ENCODE results near the gene FHOD3. TPM values are rescaled to one million over a fixed set of nuclear protein-coding genes. Genes with fewer than 3 reads are reported as not detected.

The FHOD3 gene
- total and polyA plus RNA-seq, 4 donors, result 0.57 to 1.3 (median 1.2) TPM; not detected in 1

- H3K9me3 ChIP-seq (ENCODE audit: control insufficient read depth in 4 of 4, low read length in 3 of 4), result no peaks in the 10 kb centered on the region
- no peaks in the 10 kb centered on the region for H3K4me1 ChIP-seq (ENCODE audit: control insufficient read depth in 4 of 4, insufficient read depth in 4 of 4, low read length in 3 of 4)
These were observed 394.9 kb downstream of the FHOD3 start for GRCh38 chr18:36692371-36692770.

DNA sequence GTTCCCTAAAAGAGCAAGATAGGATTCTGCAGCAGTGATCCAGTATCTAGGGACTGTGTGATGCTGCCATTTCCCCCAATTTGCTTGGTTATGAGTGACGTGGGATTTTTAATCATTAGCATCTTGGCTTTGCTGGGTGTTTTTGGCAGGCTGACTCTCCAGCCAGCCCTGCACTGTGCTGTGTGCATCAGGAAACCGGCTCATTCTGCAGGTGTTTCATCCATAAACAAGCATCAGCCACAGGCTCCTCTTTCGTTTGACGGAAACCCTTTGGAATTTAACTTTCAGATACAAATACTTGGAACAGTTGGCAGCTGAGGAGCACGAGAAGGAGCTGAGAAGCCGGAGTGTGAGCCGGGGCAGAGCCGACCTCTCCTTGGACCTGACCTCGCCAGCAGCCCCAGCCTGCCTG is 395.4 kb downstream of the FHOD3 start:
- WGBS, result 69% methylated on average over 9 of the region's 9 CpGs
- H3K9ac ChIP-seq (ENCODE audit: low read depth in 1 of 2, low read length in 2 of 2), result no peak overlapping the region
- H3K4me3 ChIP-seq (ENCODE audit: low read depth in 1 of 3, low read length in 3 of 3), result no peak overlapping the region
- no peak overlapping the region for H3K27ac ChIP-seq (ENCODE audit: low read depth in 1 of 2, low read length in 2 of 2)
- no peaks in the 10 kb centered on the region for H3K36me3 ChIP-seq (ENCODE audit: control insufficient read depth in 4 of 4, insufficient read depth in 3 of 4, low read depth in 1 of 4, low read length in 3 of 4)
- no peaks in the 10 kb centered on the region for H3K4me1 ChIP-seq (ENCODE audit: control insufficient read depth in 4 of 4, insufficient read depth in 4 of 4, low read length in 3 of 4)
- TF ChIP-seq HNF4G (IDR thresholded peaks at IDR 0.05), result no peak
- no peak for TF ChIP-seq FOXA1 (IDR thresholded peaks at IDR 0.05)
- no peak for DNase-seq (ENCODE audit: low spot score)
- peaks cover 0 to 5% (median 1%) of the 10 kb centered on the region in 4 donors for H3K27me3 ChIP-seq (ENCODE audit: control insufficient read depth in 4 of 4, insufficient read depth in 4 of 4, low read length in 3 of 4)
- no peaks in the 10 kb centered on the region for H3K9me3 ChIP-seq (ENCODE audit: control insufficient read depth in 4 of 4, low read length in 3 of 4)

More at GRCh38 chr18:36692371-36692770, 394.9 kb downstream of the FHOD3 start:
- H3K27ac ChIP-seq (ENCODE audit: low read depth in 1 of 2, low read length in 2 of 2), result no peak overlapping the region
- TF ChIP-seq RXRA (IDR thresholded peaks at IDR 0.05) (no peak), GABPA (IDR thresholded peaks at IDR 0.05 in 1 of 2, conservative IDR thresholded peaks at IDR 0.05 in 1 of 2) (no peak), HNF4A (conservative IDR thresholded peaks at IDR 0.05) (no peak), CTCF (IDR thresholded peaks at IDR 0.05; ENCODE audit: low read depth, low read length, missing input control) (no peak), SP1 (IDR thresholded peaks at IDR 0.05) (no peak), FOXA1 (IDR thresholded peaks at IDR 0.05) (no peak), NR2F2 (IDR thresholded peaks at IDR 0.05) (no peak), HNF4G (IDR thresholded peaks at IDR 0.05) (no peak), RAD21 (IDR thresholded peaks at IDR 0.05) (no peak), JUND (IDR thresholded peaks at IDR 0.05) (no peak), YY1 (IDR thresholded peaks at IDR 0.05) (no peak)
- TF ChIP-seq, protein P1, sequence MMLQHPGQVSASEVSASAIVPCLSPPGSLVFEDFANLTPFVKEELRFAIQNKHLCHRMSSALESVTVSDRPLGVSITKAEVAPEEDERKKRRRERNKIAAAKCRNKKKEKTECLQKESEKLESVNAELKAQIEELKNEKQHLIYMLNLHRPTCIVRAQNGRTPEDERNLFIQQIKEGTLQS (IDR thresholded peaks at IDR 0.05), result no peak
- TF ChIP-seq, protein P2, sequence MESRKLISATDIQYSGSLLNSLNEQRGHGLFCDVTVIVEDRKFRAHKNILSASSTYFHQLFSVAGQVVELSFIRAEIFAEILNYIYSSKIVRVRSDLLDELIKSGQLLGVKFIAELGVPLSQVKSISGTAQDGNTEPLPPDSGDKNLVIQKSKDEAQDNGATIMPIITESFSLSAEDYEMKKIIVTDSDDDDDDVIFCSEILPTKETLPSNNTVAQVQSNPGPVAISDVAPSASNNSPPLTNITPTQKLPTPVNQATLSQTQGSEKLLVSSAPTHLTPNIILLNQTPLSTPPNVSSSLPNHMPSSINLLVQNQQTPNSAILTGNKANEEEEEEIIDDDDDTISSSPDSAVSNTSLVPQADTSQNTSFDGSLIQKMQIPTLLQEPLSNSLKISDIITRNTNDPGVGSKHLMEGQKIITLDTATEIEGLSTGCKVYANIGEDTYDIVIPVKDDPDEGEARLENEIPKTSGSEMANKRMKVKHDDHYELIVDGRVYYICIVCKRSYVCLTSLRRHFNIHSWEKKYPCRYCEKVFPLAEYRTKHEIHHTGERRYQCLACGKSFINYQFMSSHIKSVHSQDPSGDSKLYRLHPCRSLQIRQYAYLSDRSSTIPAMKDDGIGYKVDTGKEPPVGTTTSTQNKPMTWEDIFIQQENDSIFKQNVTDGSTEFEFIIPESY (IDR thresholded peaks at IDR 0.05), result no peak
- no peak overlapping the region for H3K9ac ChIP-seq (ENCODE audit: low read depth in 1 of 2, low read length in 2 of 2)
- WGBS, result 81% methylated on average over 2 of the region's 2 CpGs
- peaks cover 0 to 5% (median 1%) of the 10 kb centered on the region in 4 donors for H3K27me3 ChIP-seq (ENCODE audit: control insufficient read depth in 4 of 4, insufficient read depth in 4 of 4, low read length in 3 of 4)
- no peaks in the 10 kb centered on the region for H3K36me3 ChIP-seq (ENCODE audit: control insufficient read depth in 4 of 4, insufficient read depth in 3 of 4, low read depth in 1 of 4, low read length in 3 of 4)
- DNase-seq (ENCODE audit: low spot score), result no peak
- no peak overlapping the region for H3K4me3 ChIP-seq (ENCODE audit: low read depth in 1 of 3, low read length in 3 of 3)

DNA sequence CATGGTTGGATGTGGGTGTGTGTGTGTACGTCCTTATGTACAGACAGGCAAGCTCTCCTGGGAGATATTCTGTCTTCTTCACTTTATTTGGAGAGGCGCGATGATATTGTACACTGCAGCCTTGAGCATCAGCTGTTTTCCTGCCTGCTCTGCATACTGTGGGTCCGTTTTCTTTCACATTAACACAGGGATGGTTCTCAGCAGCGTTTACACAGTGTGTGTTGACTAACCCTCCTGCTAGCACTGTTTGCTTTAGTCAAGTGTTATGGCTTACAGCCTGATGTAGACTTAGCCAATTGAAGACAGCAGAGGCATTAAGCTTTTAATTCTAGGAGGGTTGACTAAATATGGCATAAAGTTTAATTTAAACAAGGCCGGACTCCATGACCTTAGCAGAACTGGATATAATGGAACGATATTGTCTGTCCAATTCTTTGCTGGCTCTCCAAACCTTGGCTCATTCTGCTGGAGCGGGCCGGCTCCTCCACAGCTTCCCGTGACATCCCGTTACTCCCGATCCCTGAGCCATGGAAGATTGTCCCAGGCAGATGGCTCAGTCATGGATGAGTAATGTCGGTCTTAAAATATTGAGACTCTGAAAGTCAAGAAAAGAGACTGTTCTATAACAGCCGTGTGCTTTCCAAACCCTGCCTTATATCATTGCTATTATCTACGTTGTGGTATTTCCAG is 396.6 kb downstream of the FHOD3 start:
- H3K9ac ChIP-seq (ENCODE audit: low read depth in 1 of 2, low read length in 2 of 2), result no peak overlapping the region
- WGBS, result 40% methylated on average over 15 of the region's 15 CpGs
- H3K36me3 ChIP-seq (ENCODE audit: control insufficient read depth in 4 of 4, insufficient read depth in 3 of 4, low read depth in 1 of 4, low read length in 3 of 4), result no peaks in the 10 kb centered on the region
- H3K9me3 ChIP-seq (ENCODE audit: control insufficient read depth in 4 of 4, low read length in 3 of 4), result no peaks in the 10 kb centered on the region
- peaks cover 0 to 5% (median 1%) of the 10 kb centered on the region in 4 donors for H3K27me3 ChIP-seq (ENCODE audit: control insufficient read depth in 4 of 4, insufficient read depth in 4 of 4, low read length in 3 of 4)
- H3K27ac ChIP-seq (ENCODE audit: low read depth in 1 of 2, low read length in 2 of 2), result no peak overlapping the region
- no peak for DNase-seq (ENCODE audit: low spot score)
- H3K4me1 ChIP-seq (ENCODE audit: control insufficient read depth in 4 of 4, insufficient read depth in 4 of 4, low read length in 3 of 4), result no peaks in the 10 kb centered on the region
- no peak for TF ChIP-seq HNF4A (conservative IDR thresholded peaks at IDR 0.05)
- TF ChIP-seq, protein P2 (IDR thresholded peaks at IDR 0.05), result no peak
- TF ChIP-seq, protein P1 (IDR thresholded peaks at IDR 0.05), result no peak
- TF ChIP-seq RAD21 (IDR thresholded peaks at IDR 0.05), result no peak
- no peak for TF ChIP-seq JUND (IDR thresholded peaks at IDR 0.05)
- TF ChIP-seq MAX (IDR thresholded peaks at IDR 0.05), result no peak
- no peak for TF ChIP-seq NR2F2 (IDR thresholded peaks at IDR 0.05)
- TF ChIP-seq CTCF (IDR thresholded peaks at IDR 0.05; ENCODE audit: low read depth, low read length, missing input control), result no peak
- no peak for TF ChIP-seq EGR1 (IDR thresholded peaks at IDR 0.05; ENCODE audit: low read depth in 2 of 2)
- TF ChIP-seq TAF1 (conservative IDR thresholded peaks at IDR 0.05), result no peak
- no peak overlapping the region for H3K4me3 ChIP-seq (ENCODE audit: low read depth in 1 of 3, low read length in 3 of 3)
